IMR-90 (cell line): ENCODE results near the gene PHACTR2. TPM values are rescaled to one million over a fixed set of nuclear protein-coding genes. Genes with fewer than 3 reads are reported as not detected.
A peak's percentile ranks its signal among the peaks of the same experiment; 100 is the strongest.

Experiments
- ATAC-seq: fragments of 200-7000 bp; cut with Tn5 transposase; 2 replicates; pipeline ENCODE4 v1.9.1; 2020; ENCODE audit warnings: low read depth, mild to moderate bottlenecking, moderate library complexity
- BruUV-seq: library from RNA; stranded (reverse); fragments of 400-500 nt; replicated peaks from 2 replicates; lab custom pipeline; 2021; lab: Mats Ljungman, UMichigan
- CTCF ChIA-PET: fragments of 300-600 bp; formaldehyde crosslinking; extraction: SDS; loops from one replicate; lab custom pipeline; 2021; ENCODE audit warnings: antibody characterized with exemption; lab: Yijun Ruan, JAX
- POLR2A ChIA-PET: fragments of 300-600 bp; sonication (Branson Sonifier 250); formaldehyde crosslinking; loops from one replicate; lab custom pipeline; 2022; ENCODE audit warnings: antibody characterized with exemption; ENCODE audit not compliant: unreplicated experiment; lab: Charles Lee
- DNase-seq: peaks from one replicate; pipeline ENCODE4 v3.0.0; 2013
- H2AFZ ChIP-seq: replicated peaks from 2 replicates; pipeline ENCODE3; 2013; ENCODE audit warnings: low read length, mild to moderate bottlenecking; ENCODE audit not compliant: poor library complexity
- H2AK5ac ChIP-seq: 2 replicates; pipeline ENCODE4 v1.6.1; 2013; ENCODE audit warnings: low read depth, low read length, inconsistent platforms
- H2AK9ac ChIP-seq: replicated peaks from 2 replicates; pipeline ENCODE3; 2013; ENCODE audit warnings: mild to moderate bottlenecking, low read depth, low read length, moderate library complexity; ENCODE audit not compliant: poor library complexity
- H2BK120ac ChIP-seq: 2 replicates; pipeline ENCODE4 v1.6.1; 2013; ENCODE audit warnings: low read depth, low read length, inconsistent platforms
- H2BK15ac ChIP-seq: 3 replicates; pipeline ENCODE4 v1.6.1; 2013; ENCODE audit warnings: low read depth, low read length, inconsistent platforms
- H2BK20ac ChIP-seq: 2 replicates; pipeline ENCODE4 v1.6.1; 2013; ENCODE audit warnings: low read depth, mild to moderate bottlenecking, inconsistent platforms, low read length, moderate library complexity
- H2BK5ac ChIP-seq: 2 replicates; pipeline ENCODE4 v1.6.1; 2013; ENCODE audit warnings: mild to moderate bottlenecking, low read depth, low read length, inconsistent platforms; ENCODE audit not compliant: poor library complexity, severe bottlenecking
- H3K14ac ChIP-seq: replicated peaks from 2 replicates; pipeline ENCODE4 v1.6.1; 2013; ENCODE audit warnings: low read depth, low read length, inconsistent platforms
- H3K18ac ChIP-seq: 2 replicates; pipeline ENCODE4 v1.6.1; 2013; ENCODE audit warnings: low read depth, low read length, control low read depth
- H3K23ac ChIP-seq: 2 replicates; pipeline ENCODE4 v1.6.1; 2013; ENCODE audit warnings: low read depth, low read length, inconsistent platforms
- H3K27ac ChIP-seq: 2 replicates; pipeline ENCODE4 v1.5.1; 2013; ENCODE audit warnings: mild to moderate bottlenecking, control low read depth, low read length; ENCODE audit not compliant: insufficient read depth
- H3K27me3 ChIP-seq: 2 replicates; pipeline ENCODE4 v1.6.1; 2013; ENCODE audit warnings: low read length; ENCODE audit not compliant: control insufficient read depth, insufficient read depth
- H3K36me3 ChIP-seq: 2 replicates; pipeline ENCODE4 v1.6.1; 2013; ENCODE audit warnings: low read length, mixed read lengths; ENCODE audit not compliant: control insufficient read depth, insufficient read depth
- H3K4ac ChIP-seq: 2 replicates; pipeline ENCODE4 v1.6.1; 2013; ENCODE audit warnings: low read depth, low read length, inconsistent platforms
- H3K4me1 ChIP-seq: 2 replicates; pipeline ENCODE4 v1.6.1; 2013; ENCODE audit warnings: low read length, mixed read lengths; ENCODE audit not compliant: control insufficient read depth, insufficient read depth
- H3K4me2 ChIP-seq: 2 replicates; pipeline ENCODE4 v1.6.1; 2013; ENCODE audit warnings: low read depth, mild to moderate bottlenecking, control low read depth, low read length, moderate library complexity
- H3K4me3 ChIP-seq: 2 replicates; pipeline ENCODE4 v1.5.1; 2013; ENCODE audit warnings: low read depth, mild to moderate bottlenecking, control low read depth, low read length, moderate library complexity; ENCODE audit not compliant: insufficient read depth
- H3K56ac ChIP-seq: 2 replicates; pipeline ENCODE4 v1.6.1; 2013; ENCODE audit warnings: low read length, inconsistent platforms; ENCODE audit not compliant: insufficient read depth; ENCODE audit errors: extremely low read depth
- H3K79me1 ChIP-seq, 2 experiments: 2 replicates each; pipeline ENCODE4 v1.6.1; 2013; ENCODE audit warnings: low read length in 2 of 2, inconsistent platforms in 1 of 2, low read depth in 1 of 2
- H3K9ac ChIP-seq: 2 replicates; pipeline ENCODE4 v1.6.1; 2013; ENCODE audit warnings: low read depth, low read length, control low read depth
- H3K9me1 ChIP-seq: 2 replicates; pipeline ENCODE4 v1.6.1; 2013; ENCODE audit warnings: low read length, inconsistent platforms; ENCODE audit not compliant: insufficient read depth
- H3K9me3 ChIP-seq: 2 replicates; pipeline ENCODE4 v1.6.1; 2013; ENCODE audit warnings: low read length; ENCODE audit not compliant: control insufficient read depth, insufficient read depth
- H4K20me1 ChIP-seq: 2 replicates; pipeline ENCODE4 v1.6.1; 2013; ENCODE audit warnings: low read length, inconsistent platforms; ENCODE audit not compliant: insufficient read depth
- H4K5ac ChIP-seq: 2 replicates; pipeline ENCODE4 v1.6.1; 2013; ENCODE audit warnings: mild to moderate bottlenecking, low read depth, low read length, control low read depth
- H4K8ac ChIP-seq, 2 experiments: 2 replicates each; pipeline ENCODE4 v1.6.1; 2013; ENCODE audit warnings: low read depth in 2 of 2, low read length in 2 of 2, control low read depth in 1 of 2, inconsistent platforms in 1 of 2
- H4K91ac ChIP-seq: 2 replicates; pipeline ENCODE4 v1.6.1; 2013; ENCODE audit warnings: low read depth, low read length, inconsistent platforms; ENCODE audit not compliant: insufficient read depth
- BHLHE40 ChIP-seq: fragments of 150-350 bp; IDR thresholded peaks from 2 replicates; pipeline ENCODE4 v1.6.1; 2016; ENCODE audit warnings: mild to moderate bottlenecking, low read depth, low read length
- CEBPB ChIP-seq: IDR thresholded peaks from 2 replicates; pipeline ENCODE4 v1.6.1; 2012; ENCODE audit warnings: low read depth, low read length, improper control_type of control experiment
- CHD1 ChIP-seq: IDR thresholded peaks from 2 replicates; pipeline ENCODE4 v1.6.1; 2012; ENCODE audit warnings: low read depth, low read length, improper control_type of control experiment
- CTCF ChIP-seq: conservative IDR thresholded peaks from 2 replicates; pipeline ENCODE4 v1.5.1; 2012; ENCODE audit warnings: mild to moderate bottlenecking, low read depth, low read length, improper control_type of control experiment
- ELK1 ChIP-seq: fragments of 150-350 bp; IDR thresholded peaks from 2 replicates; pipeline ENCODE4 v1.6.1; 2016; ENCODE audit warnings: low read depth, mild to moderate bottlenecking, low read length, moderate library complexity, borderline replicate concordance
- FOS ChIP-seq: fragments of 150-350 bp; IDR thresholded peaks from 2 replicates; pipeline ENCODE4 v1.6.1; 2016; ENCODE audit warnings: low read depth, low read length
- MAFK ChIP-seq: IDR thresholded peaks from 2 replicates; pipeline ENCODE4 v1.6.1; 2012; ENCODE audit warnings: low read depth, low read length, improper control_type of control experiment
- MAZ ChIP-seq: IDR thresholded peaks from 2 replicates; pipeline ENCODE4 v1.6.1; 2012; ENCODE audit warnings: low read depth, mild to moderate bottlenecking, low read length, improper control_type of control experiment, moderate library complexity, borderline replicate concordance
- MXI1 ChIP-seq: IDR thresholded peaks from 2 replicates; pipeline ENCODE4 v1.6.1; 2012; ENCODE audit warnings: low read depth, mild to moderate bottlenecking, low read length, moderate library complexity, borderline replicate concordance
- NFE2L2 ChIP-seq: fragments of 150-350 bp; IDR thresholded peaks from 2 replicates; pipeline ENCODE4 v1.6.1; 2016; ENCODE audit warnings: low read depth, mild to moderate bottlenecking, low read length
- POLR2A ChIP-seq: IDR thresholded peaks from 2 replicates; pipeline ENCODE4 v1.6.1; 2012; ENCODE audit warnings: mild to moderate bottlenecking, low read depth, low read length
- RAD21 ChIP-seq: IDR thresholded peaks from 2 replicates; pipeline ENCODE4 v1.6.1; 2012; ENCODE audit warnings: low read length, improper control_type of control experiment
- RCOR1 ChIP-seq: IDR thresholded peaks from 2 replicates; pipeline ENCODE4 v1.6.1; 2012; ENCODE audit warnings: mild to moderate bottlenecking, low read length, improper control_type of control experiment; ENCODE audit not compliant: insufficient replicate concordance
- RFX5 ChIP-seq: IDR thresholded peaks from 2 replicates; pipeline ENCODE4 v1.8.0; 2012; ENCODE audit warnings: low read depth, mild to moderate bottlenecking, low read length, moderate library complexity
- SMC3 ChIP-seq: fragments of 150-350 bp; IDR thresholded peaks from 2 replicates; pipeline ENCODE4 v1.6.1; 2016; ENCODE audit warnings: low read depth, mild to moderate bottlenecking, antibody characterized with exemption, low read length, moderate library complexity
- USF2 ChIP-seq: fragments of 150-350 bp; IDR thresholded peaks from 2 replicates; pipeline ENCODE4 v1.6.1; 2017; ENCODE audit warnings: mild to moderate bottlenecking, antibody characterized with exemption, low read length, low read depth
- WGBS, 2 experiments: methylation state at CpG; one replicate each; pipeline versions ENCODE4 v1.1.5 to v1.1.7; 2013; ENCODE audit warnings: missing lambda C conversion rate in 2 of 2; ENCODE audit not compliant: insufficient read length in 1 of 2; ENCODE audit errors: extremely low coverage in 2 of 2; 5-methylcytosine and 5-hydroxymethylcytosine counted together
- dilution Hi-C: fragments of 300-500 bp; cut with HindIII; formaldehyde crosslinking; loops from one replicate; pipeline ENCODE4 v1.14.3; 2018; ENCODE audit warnings: low sequenced_read_pairs; ENCODE audit not compliant: unreplicated experiment
- in situ Hi-C: fragments of 300-500 bp; cut with MboI; formaldehyde crosslinking; loops from 3 replicates; pipeline ENCODE4 v1.14.3; 2019; ENCODE audit warnings: low sequenced_read_pairs, inconsistent platforms, mixed read lengths
- intact Hi-C: fragments of 100-400 bp; cut with micrococcal nuclease; formaldehyde crosslinking; loops from 2 replicates; pipeline ENCODE4 v1.10.0; 2022
- polyA plus RNA-seq, 3 experiments: library from polyadenylated mRNA; depleted of rRNA; stranded (reverse); fragments of >200 nt; gene quantifications; 2 replicates each; pipeline ENCODE4 v1.2.3, GENCODE V29; 2012; ENCODE audit warnings: low replicate concordance in 1 of 3
- total RNA-seq: library from RNA; depleted of rRNA; stranded (reverse); fragments of >200 nt; gene quantifications from 2 replicates; pipeline ENCODE4 v1.2.3, GENCODE V29; 2012

The PHACTR2 gene
- total and polyA plus RNA-seq, 2 of the 4 experiments (the other 2 are of a cell fraction), result 14.5 to 74.2 TPM

- H2AK5ac ChIP-seq, result peak overlapping the region; percentile 35; the same call in 1 of the 2 replicates
- peaks cover 15% of the 10 kb centered on the region for H3K4me1 ChIP-seq
- H4K20me1 ChIP-seq, result no peaks in the 10 kb centered on the region
- no peak overlapping the region for H2BK5ac ChIP-seq
- no peak overlapping the region for H2BK15ac ChIP-seq
- intact Hi-C loops, result no loop called here
- no peak overlapping the region for H3K56ac ChIP-seq
- ChIA-PET POLR2A (no interaction called here), CTCF (no interaction called here)
- H4K5ac ChIP-seq, result no peak overlapping the region
- H3K18ac ChIP-seq, result no peak overlapping the region
- no peaks in the 10 kb centered on the region for H3K27me3 ChIP-seq
- H3K27ac ChIP-seq, result no peak overlapping the region
- peaks cover 13% of the 10 kb centered on the region for H3K9me1 ChIP-seq
- no peak overlapping the region for H3K4me3 ChIP-seq
- no peak overlapping the region for H3K9ac ChIP-seq
- DNase-seq (no peak), ATAC-seq (no peak)
- no peak overlapping the region for H4K8ac ChIP-seq
- no peak overlapping the region for H2BK20ac ChIP-seq
- H2BK120ac ChIP-seq, result no peak overlapping the region
- no TSS peak for BruUV-seq
- WGBS, 2 experiments, result no CpG with 5 or more reads among the region's 2 CpGs
- no peak overlapping the region for H2AFZ ChIP-seq
- dilution Hi-C loops, result no loop called here
- no peak overlapping the region for H3K23ac ChIP-seq
- H2AK9ac ChIP-seq, result no peak overlapping the region
- TF ChIP-seq SMC3 (no peak), CHD1 (no peak), NFE2L2 (no peak), MXI1 (no peak), CEBPB (no peak), POLR2A (no peak), CTCF (no peak), MAFK (no peak), BHLHE40 (no peak), FOS (no peak), RFX5 (no peak), USF2 (no peak), RAD21 (no peak), ELK1 (no peak), MAZ (no peak), RCOR1 (no peak)
- H3K9me3 ChIP-seq, result no peaks in the 10 kb centered on the region
- H3K36me3 ChIP-seq, result no peaks in the 10 kb centered on the region; the same call in 1 of the 2 replicates
- H3K4me2 ChIP-seq, result no peak overlapping the region
- H3K14ac ChIP-seq, result no peak overlapping the region
- H4K91ac ChIP-seq, result no peak overlapping the region
- no peak overlapping the region for H3K4ac ChIP-seq
- in situ Hi-C loops, result no loop called here
- H3K79me1 ChIP-seq, result peaks cover 22 to 69% of the 10 kb centered on the region in 2 experiments
Measured at GRCh38 chr6:143740213-143740612, 62.4 kb downstream of the PHACTR2 start.
